ENCODE data around the gene CAPN12.

Gene CAPN12

DNA sequence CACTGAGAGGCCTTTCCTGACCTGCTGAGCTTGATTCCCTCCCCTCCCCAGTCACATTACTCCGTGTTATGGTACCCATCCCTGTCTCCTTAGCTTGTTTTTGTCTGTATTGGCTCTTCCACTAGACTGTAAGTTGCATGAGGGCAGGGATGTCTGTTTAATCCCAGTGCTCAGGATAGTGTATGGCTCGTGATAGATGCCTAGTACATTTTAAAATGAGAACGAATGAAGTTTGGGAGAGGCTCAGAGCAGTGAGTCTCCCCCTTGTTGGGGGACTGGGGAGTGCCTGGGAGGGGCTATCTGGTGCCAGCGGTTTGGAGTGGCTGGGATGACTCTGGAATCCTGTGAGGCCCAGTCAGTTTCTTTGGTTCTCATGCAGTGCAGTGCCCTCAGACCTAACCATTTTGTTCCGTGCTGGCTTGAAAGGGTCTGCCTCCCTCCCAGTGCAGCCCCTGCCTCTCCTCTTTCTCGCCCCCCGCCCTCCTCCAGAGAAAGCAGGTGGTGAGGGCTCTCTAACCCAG is 61.3 kb downstream of the CAPN12 start:
- no peak for DNase-seq (ENCODE audit: low read depth in 4 of 4, low spot score in 1 of 4)

GRCh38 chr19:38682195-38682867 is 61.9 kb downstream of the CAPN12 start:
- no peak for DNase-seq (ENCODE audit: low read depth in 4 of 4, low spot score in 1 of 4)

All from stimulated activated CD4-positive, alpha-beta T cell treated with anti-CD3 and anti-CD28 coated beads, Interleukin-1b, Interleukin-23, amount 100 ng/mL, for 24 hours (primary cell).